ENCODE results near the gene FANCC.

DNA sequence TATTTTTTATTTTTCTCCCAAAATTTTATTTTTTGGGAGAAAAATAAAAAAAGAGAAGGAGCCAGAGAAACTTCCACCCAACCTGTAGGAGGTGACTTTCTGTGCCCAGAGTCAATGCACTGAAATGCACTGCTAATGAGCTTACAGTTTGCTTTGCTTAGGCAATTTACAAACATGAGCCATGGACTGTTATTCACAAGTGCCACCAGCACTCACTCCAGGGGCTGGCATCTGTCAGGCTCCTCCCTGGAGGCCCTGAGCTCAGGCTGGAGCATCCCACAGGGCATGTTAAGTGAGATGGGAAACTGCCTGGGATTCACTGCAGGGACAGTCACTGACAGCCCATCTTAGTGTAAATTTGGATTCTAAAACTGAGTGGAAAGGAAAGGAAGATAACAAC, 74.9 kb downstream of the FANCC start:
- TF ChIP-seq, protein P1, sequence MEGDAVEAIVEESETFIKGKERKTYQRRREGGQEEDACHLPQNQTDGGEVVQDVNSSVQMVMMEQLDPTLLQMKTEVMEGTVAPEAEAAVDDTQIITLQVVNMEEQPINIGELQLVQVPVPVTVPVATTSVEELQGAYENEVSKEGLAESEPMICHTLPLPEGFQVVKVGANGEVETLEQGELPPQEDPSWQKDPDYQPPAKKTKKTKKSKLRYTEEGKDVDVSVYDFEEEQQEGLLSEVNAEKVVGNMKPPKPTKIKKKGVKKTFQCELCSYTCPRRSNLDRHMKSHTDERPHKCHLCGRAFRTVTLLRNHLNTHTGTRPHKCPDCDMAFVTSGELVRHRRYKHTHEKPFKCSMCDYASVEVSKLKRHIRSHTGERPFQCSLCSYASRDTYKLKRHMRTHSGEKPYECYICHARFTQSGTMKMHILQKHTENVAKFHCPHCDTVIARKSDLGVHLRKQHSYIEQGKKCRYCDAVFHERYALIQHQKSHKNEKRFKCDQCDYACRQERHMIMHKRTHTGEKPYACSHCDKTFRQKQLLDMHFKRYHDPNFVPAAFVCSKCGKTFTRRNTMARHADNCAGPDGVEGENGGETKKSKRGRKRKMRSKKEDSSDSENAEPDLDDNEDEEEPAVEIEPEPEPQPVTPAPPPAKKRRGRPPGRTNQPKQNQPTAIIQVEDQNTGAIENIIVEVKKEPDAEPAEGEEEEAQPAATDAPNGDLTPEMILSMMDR (IDR thresholded peaks at IDR 0.05 in 8 of 11, conservative IDR thresholded peaks at IDR 0.05 in 3 of 11), result no peak
- no peak for TF ChIP-seq POLR2AphosphoS5 (IDR thresholded peaks at IDR 0.05)

All from spleen (tissue), 7 donors.